EH (cell line): ENCODE measurements around the gene BEAN1.
"Not testable (repeated sequence)": the region's sequence is repeated elsewhere in the genome, so short reads cannot be mapped to it uniquely, and the experiment has no call there.

Experiments used
- DNase-seq: peaks from one replicate; pipeline ENCODE4 v3.0.0-alpha.2; 2015; ENCODE audit warnings: low read depth

Gene BEAN1

DNA sequence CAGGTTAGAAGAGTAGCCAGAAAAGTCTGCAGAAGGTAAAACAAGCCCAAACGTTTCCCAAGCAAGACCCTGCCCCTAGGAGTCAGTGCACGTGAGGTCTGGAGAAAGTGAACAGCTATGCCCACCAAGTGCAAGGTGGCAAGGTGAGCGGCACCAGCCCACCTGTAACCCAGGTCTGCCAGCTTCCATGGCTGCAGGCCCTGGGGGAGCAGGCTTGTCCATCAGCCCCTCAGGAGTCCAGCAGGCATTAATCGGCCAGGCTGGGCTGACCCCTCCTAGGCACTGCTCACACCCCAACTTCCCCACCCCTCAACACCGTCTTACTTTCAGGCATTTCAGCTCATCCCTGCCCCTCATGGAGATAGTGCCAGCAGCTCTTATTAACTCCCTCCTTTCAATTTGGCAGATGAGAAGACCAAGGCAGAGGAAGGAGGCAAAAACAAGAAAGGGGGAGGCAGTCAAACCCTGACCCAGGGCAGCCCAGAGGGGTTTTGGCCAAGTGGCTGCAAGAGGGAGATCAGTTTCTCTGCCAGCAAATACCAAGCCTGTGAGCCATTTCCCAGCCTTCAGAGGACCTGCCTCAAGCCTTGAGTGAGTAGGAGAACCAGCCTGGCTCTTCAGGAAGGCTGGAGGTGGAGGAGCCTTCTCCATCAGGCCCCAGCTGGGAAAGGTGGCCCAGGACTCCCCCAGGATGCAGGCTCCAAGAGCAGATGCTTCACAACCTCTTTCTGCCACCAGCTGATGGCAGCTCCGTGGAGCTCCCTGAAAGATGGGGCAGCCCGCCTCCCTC lies 14.7 kb downstream of the BEAN1 start:
- DNase-seq = peak; percentile 69

DNA sequence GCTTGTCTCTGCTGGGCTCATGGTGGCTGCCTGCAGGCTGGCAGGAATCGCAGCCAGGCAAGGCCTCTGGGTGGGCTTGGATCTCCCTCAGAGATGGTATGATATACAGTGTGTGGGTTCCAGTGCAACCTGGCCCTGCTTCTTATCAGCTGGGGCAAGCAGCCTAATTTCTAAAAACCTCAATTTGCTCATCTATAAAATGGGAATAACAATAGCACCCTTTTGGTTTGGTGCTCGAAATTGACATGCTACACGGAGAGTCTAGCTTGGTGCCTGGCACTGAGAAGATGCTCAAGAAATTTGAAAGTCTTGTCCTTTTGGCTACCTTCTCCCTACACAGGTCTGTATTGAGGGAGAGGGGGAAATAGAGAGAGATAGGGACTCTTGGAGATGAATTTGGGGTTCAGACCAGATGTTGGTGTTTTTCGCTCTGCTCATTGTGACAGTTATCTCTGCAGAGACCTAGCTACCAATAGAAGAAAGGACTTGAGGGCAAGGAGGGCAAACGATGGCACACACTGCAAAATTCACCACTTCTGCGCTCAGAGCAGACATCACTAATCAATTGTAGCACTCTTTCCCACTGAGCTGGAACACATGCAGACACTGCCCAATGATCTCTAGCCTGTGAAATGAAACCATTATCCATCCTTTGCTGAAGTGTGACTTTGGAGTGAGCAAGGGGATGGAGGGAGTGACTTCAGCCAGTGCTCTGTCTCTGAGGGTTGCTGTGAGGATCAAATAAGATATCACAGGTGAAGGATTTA lies 15.6 kb downstream of the BEAN1 start:
- DNase-seq = no peak

GRCh38 chr16:66443269-66443652 lies 16.2 kb downstream of the BEAN1 start:
- DNase-seq = no peak

DNA sequence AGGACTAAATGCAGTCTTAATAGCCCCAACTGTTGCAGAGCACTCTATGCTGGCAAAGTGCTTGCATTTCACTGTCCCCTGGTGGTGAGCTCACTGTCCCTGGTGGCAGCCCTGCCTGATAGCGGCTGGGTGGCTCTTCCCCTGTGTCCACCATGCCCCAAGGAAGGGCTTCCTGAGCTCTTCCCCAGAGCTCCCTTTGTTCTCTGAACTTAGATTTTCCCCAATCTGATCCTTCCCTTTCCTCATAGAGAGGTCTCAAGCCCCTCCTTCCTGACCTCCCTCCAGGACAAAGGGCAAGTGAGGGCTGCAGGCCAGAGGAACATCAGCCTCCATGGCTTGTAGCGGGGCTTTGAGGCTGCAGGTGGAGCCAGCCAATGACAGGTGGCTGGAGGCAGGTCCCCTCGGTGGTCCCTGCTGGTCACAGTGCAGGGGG lies 17.0 kb downstream of the BEAN1 start:
- no peak for DNase-seq

GRCh38 chr16:66446737-66447136 lies 19.6 kb downstream of the BEAN1 start:
- no peak for DNase-seq

DNA sequence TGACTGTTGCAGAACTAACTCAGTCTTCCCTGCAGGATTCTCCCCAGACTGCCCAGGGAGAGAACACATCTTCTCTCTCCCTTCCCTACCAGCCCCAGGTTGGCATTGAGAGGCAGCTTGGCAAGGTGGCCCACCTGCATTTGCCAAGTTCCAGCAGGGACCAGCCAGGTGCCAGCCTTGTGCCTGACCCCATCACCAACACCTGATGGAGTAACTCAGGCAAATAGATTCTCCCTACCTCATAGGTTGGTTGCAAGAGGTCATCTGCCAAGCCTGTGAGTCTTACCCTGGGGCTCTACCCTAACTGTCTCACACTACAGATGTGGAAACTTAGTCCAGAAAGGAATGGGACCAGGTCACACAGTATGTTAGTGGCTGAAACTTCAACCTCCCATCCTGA lies 20.4 kb downstream of the BEAN1 start:
- DNase-seq = no peak

- DNase-seq = no peak
Measured at GRCh38 chr16:66451548-66451947, 24.5 kb downstream of the BEAN1 start.

GRCh38 chr16:66453230-66453629 lies 26.1 kb downstream of the BEAN1 start:
- not testable (repeated sequence) for DNase-seq

- DNase-seq = no peak
Measured at GRCh38 chr16:66454751-66455150, 27.7 kb downstream of the BEAN1 start.

DNA sequence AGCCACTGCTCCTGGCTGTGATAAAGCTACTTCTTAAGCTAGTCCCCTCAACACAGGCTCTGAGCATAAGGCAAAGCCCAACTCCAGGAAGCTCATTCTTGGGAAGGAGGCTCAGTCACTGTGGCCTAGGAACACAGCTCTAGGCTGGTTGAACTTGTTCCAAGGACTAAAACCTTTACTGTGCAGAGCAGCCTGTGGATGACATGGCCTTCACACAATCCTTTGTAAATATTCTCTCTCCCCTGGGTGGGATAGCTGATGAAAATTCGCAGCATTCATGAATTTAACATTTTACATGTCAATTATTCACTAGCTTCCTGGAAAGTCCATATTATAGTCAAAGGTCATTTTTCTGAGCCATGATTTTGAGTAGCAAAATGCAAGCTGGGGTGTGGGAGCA lies 28.9 kb downstream of the BEAN1 start:
- DNase-seq = no peak

GRCh38 chr16:66457888-66458287 lies 30.8 kb downstream of the BEAN1 start:
- DNase-seq = peak; percentile 63

DNA sequence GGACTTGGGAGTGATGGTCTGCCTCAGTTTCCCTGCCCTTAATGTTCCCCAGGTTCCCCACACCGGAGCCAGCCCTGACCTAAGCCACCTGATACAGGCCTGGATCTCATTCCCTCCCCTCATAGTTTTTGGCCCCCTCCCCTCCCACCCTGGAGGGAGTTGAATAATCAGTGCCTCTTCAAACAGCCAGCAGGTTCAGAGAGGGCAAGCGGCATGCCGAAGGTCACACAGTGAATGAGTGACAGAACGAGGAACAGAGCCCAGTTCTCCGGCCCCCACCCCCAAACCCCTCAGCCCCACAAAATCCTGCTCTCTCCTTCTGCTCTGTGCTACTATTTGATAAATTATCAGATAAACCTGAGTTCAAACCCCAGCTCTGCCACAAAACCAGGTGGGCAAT lies 31.2 kb downstream of the BEAN1 start:
- no peak for DNase-seq

GRCh38 chr16:66458853-66459252 lies 31.8 kb downstream of the BEAN1 start:
- no peak for DNase-seq

DNA sequence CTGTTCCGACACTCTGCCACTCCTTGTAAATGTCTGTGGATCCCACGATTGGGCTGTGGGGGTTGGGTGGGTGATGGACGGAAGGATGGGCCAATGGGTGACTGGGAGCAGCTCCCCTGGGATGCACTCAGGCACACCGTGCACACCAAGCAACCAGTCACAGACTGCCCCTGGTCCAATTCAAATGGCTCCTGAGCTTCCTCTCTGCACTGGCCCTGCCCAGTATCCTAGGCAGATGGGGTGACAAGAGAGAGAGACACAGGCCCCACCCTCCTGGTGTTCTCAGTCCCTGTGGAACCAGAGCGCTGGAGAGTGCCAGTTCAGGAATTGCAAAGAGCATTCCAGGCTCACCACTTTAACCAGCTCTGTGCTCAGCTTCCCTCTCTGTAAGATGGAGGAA lies 32.8 kb downstream of the BEAN1 start:
- peak; percentile 17 for DNase-seq

GRCh38 chr16:66460703-66461102 lies 33.6 kb downstream of the BEAN1 start:
- no peak for DNase-seq

DNA sequence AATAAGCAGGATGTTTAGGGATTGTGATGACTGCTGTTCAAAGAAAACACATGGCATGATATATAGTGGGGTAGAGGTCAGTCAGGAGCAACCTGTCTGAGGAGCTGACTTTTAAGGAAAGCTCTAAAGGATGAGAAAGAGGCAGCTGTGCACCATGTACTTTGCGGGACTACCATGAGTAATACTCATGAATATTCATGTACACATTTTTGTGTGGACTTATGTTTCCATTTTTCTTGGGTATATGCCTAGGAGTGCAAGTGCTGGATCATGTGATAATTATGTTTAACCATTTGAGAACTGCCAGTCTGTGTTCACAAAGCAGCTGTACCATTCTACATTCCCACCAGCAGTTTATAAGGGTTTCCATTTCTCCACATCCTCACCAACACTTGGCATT lies 35.8 kb downstream of the BEAN1 start:
- no peak for DNase-seq

DNA sequence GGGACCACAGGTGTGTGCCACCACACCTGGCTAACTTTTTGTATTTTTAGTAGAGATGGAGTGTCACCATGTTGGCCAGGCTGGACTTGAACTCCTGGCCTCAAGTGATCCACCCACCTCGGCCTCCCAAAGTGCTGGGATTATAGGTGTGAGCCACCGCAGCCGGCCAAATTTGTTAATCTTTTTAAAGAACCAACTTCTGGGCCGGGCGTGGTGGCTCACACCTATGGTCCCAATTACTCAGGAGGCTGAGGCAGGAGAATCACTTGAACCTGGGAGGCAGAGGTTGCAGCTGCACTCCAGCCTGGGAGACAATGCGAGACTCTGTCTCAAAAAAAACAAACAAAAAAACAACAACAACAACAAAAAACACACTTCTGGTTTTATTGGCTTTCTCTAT lies 38.9 kb downstream of the BEAN1 start:
- not testable (repeated sequence) for DNase-seq

DNA sequence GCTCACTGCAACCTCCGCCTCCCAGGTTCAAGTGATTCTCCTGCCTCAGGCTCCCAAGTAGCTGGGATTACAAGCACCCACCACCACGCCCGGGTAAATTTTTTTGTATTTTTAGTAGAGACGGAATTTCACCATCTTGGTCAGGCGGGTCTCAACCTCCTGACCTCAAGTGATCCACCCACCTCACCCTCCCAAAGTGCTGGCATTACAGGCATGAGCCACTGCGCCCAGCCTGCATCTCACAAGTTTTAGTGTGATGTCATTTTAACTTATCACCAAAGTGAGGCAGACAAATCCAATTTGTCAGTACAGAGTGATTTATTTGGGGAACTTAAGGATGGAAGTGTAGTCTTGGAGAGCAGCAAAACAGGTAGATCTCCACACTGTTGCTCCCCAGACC lies 39.5 kb downstream of the BEAN1 start:
- not testable (repeated sequence) for DNase-seq

DNA sequence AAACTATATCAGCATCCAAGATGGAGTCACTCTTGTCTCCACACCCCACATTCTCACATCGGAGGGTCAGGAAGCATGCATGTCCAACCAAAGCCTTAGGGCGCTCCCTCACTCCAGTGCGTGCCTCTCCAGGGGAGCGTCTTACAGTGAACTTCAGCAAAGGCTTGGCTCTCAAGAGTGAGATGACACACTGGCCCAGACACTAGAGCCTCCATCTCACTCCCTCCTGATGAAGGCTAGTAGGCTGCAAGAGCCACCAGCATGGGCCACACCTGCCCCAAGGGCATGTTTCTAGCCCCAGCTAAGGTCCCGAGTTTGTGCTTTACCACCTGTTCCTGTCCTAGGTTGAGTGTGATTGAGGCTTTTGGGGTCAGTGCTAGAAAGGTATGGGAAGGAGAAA lies 40.5 kb downstream of the BEAN1 start:
- no peak for DNase-seq

GRCh38 chr16:66468321-66468965 lies 41.3 kb downstream of the BEAN1 start:
- no peak for DNase-seq

DNA sequence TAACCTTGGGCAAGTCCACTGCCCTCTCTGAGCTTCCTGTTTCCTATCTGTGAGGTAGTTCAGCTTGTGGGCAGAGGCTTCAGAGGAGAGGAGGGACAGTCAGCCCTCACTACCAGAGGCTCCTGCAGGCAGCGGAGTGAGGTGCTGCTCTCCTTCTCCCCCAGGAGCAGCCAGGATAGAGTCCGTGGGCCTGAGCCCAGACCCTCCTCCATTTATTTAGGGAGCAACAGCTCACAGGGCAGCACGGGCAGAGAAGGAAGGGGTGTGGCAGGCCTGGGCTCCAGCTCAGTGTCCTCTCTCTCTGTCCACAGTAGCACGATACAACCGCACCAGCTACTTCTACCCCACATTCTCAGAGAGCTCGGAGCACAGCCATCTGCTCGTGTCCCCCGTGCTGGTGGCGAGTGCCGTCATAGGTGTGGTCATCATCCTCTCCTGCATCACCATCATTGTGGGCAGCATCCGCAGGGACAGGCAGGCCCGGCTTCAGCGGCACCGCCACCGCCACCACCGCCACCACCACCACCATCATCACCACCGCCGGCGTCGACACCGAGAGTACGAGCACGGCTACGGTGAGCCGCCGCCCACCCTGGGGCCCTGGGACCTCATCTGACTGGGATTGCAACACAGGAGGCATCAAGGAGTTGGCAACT lies 42.3 kb downstream of the BEAN1 start:
- no peak for DNase-seq

DNA sequence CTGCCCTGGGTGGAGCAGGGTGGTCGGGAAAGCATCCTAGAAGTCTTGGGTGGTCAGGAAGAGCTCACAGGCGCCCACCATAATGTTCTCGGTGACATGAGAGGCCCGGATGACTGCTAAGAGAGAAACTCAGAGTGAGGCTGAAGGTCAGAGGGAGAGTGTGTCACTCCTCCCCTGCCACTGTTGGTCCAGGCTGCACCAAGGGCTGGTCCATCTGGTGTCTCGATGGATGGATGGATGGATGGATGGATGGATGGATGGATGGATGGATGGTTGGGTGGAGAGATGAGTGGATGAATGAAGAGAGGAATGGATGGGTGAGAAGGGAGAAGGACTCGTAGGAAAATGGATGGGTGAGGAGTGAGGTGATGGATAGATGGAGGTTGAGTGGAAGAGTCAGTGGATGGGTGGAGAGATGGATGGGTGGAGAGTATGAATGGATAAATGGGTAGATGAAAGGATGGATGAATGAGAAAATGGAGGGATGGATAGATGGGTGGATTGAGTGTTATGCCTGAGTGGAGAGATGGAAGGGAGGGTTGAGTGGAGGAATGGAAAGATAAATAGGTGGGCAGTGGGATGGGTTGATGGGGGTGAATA lies 43.0 kb downstream of the BEAN1 start:
- no peak for DNase-seq
